HG02678 (cell line): ENCODE results near the gene CDK14.
"Not testable (repeated sequence)": the region's sequence is repeated elsewhere in the genome, so short reads cannot be mapped to it uniquely, and the experiment has no call there.

Experiments
- ATAC-seq: cut with Tn5 transposase; IDR thresholded peaks from one replicate; pipeline ENCODE4 v1.9.1; 2021; ENCODE audit warnings: mild to moderate bottlenecking, moderate library complexity; ENCODE audit not compliant: unreplicated experiment

The CDK14 gene

DNA sequence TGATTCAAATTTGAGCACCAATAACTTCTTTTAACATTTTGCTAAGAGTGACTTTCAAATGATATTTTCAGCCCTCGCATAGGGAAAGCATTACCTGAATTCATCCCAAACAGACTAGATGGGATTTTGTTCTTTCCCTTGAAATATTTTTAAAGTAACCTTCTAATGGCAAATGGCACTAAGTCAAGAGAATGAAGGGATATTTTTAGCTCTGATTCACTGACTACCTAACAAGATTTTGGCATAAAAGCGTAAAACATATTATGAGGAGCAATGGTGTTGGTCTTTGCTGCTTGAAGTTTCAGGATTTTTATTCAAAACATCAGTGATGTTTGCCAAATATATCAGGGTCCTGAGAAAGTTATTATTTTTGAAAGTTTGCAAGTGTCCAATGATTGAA, 290.3 kb downstream of the CDK14 start:
- ATAC-seq, result no peak

DNA sequence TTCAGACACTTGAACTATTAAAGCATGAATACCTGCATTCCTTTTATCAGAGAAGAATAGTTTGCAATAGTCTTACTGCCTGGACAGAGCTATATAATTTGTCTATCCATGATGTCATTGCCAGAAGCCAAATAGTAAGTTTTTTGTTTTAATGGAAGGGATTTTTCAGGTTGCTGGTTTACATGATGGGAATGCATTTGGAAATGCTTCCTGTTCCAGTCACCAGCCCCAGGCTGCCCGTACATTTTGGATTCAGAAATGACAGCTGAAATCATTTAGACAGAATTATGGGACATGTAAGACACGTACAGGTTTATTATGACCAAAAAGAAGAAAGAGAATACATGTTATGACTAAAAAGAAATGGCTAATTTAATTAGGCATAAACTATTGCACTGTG, 293.1 kb downstream of the CDK14 start:
- no peak for ATAC-seq

DNA sequence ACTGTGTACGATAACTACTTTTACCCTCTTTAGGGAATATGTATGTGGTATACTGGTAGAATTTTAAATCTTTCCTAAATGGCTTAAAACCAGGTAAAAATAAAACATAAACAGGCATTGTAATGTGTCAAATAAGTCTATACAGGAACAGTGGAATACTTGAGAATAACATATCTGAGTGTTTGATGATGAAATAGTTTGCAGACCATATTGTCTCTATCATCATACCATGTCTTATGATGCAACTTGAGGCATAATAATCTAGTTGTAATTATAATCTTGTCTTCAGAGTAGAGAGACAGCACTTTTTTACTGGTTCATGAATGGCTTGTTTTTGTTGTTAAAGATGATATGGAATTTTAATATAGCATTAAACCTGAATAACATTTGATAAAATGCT, 293.5 kb downstream of the CDK14 start:
- ATAC-seq, result no peak

DNA sequence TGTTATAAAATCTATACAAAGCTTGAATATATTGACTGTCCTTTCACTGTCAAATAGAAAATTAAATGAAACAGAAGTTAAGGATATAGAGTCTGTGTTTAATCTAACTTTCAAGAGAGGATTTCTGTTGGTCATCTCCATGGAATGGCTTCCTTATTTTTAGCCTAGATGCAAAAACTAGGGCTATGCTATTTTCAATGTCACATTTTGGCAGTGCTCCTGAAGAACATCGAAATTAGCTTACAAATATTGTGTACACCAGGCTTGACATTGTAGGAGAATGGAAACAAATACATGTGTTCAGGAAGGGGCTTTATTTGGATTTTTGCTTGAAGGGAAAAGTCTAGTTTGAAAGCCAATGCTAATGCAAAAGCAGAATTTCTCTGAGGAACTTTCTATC, 295.4 kb downstream of the CDK14 start:
- no peak for ATAC-seq

DNA sequence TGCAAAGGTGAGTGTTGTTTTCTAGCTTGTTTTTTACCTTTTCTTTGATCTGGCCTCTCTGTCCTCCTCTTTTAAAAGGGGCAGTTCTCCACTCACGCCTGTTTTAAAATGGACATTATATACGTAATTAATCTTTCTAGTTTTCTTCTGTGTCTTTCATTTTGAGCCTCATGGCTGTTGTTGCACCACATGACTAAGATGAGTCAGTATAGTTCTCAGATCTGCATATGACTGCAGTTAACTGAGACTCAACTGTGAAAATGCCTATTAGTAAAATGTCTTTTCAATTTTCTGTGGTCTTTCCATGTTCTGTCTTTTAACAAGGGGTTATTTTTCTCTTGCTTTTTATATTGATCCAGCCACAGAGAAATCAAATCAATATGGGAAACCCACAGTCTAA, 296.1 kb downstream of the CDK14 start:
- peak; percentile 76 for ATAC-seq

DNA sequence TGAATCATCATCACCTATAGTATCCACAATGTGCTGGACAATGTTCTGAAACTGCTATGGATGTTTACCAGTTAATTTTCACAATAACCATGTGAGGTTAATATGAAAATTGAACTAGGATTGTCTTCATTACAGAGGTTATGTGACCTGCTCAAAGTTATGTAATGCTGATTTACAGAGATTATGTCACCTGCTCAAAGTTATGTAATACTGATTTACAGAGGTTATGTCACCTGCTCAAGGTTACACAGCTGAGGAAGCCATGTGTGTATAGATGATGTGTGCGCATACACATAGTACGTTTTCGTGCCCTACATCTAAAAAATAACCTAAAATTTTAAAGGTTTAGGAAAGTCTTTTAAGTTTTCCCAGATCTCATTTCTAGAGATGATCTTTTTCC, 298.0 kb downstream of the CDK14 start:
- no peak for ATAC-seq

DNA sequence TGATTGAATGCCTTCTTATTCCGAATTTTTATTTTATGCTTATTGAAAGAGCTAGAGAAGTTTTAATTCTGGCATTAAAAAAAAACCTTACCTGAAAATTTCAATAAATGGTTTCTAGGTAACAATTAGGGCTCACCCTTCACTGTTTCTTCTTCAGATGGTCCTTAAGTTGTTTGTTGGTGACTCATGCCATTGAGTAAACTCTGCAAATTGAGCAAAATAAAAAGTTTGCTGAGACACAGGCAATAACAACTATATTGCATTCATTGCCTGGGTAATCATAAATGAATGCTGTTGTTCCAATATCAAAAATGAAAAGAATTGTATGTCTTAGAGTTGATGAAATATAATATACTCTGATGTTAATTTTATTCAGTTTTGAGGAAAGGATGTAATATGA, 300.3 kb downstream of the CDK14 start:
- no peak for ATAC-seq

DNA sequence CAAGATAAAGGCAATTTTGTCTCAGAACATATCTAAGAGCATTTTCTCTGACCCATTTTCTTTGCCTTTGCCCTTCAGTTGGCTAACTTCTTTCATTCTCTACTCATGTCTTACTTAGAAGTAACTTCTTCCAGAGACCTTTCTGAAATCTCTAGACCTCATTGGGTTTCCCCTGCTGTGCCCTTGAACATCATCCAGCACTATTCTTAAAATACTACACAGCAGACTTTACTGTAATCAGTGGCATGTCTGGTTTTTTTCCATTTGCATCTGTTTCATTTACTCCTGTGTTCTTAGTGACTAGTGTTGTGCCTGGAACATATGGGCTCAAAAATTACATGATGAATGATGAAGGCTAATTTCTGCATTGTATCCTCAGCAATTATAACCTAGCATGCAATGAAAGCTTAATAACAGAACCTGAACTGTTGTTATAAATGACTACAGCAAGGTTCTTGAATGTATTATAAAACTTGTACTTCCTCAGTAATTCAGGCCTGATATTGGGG, 301.9 kb downstream of the CDK14 start:
- ATAC-seq, result no peak

DNA sequence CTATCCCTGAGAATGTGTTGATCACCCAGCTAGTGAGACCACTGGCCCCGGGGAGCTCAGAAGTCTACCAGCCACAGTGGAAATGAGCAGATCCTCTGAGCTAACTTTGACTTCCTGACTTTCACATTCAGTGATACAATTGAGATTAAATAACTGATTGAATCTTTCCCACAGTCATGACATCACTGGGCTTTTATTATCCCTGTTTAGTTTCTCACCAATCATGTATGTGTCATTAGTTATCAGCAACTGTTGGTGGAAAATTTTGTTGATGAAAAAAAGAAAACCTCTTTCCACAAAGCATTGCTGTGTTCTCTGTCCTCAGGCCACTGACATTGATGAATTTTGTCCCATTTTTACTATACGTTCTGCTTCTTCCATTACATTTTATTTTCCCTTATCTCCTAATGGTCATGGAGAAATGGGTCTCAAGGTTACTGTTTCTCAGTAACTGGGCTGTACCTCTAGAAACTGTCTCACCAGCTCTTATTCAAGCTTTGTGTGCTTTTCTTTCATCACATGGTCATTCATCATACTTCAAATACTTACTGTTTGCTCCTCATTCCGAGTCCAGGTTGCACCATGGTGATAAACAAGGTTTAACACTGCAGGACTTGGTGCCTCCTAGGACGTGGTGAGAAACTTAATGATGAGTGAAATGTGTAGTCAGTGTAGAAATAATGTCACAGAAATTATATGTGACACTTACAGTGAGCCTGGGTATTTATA, 304.7 kb downstream of the CDK14 start:
- ATAC-seq, result no peak

DNA sequence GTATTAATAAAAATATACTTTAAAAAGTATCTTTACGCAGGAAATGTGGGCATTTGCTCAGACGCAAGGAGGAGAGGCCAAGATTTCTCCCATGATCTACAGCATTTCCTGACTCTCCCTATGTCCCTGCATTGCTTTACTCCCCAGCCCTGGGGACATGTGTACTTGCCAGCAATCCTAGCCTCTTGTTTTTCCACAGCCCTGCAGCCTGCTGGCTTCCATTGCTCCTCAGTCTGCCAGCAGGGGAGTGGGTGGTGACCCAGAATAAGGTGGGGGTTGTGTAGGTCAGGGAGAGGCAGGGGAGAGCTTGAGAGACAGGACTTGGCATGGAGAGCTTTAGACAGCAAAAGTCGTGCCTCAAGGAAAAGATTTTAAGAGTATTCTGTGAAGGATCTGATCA, 307.7 kb downstream of the CDK14 start:
- no peak for ATAC-seq

DNA sequence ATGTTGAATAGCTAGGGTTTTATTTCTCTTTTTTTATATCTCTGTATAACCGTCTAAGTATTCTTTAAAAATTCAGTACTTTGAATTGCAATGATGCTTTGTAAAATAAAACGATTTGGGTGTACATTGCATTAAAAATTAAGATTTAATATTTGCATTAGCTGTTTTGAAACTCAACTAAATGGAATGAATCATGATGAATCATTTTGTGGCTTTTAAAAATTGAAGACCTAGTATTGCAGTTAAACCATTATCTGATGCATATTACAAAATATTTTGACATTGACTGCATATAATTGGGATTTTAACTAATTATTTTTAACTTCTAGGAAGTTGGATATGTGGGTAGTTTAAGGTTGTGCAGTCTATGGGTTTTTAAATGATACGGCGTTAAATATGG, 314.0 kb downstream of the CDK14 start:
- ATAC-seq, result no peak

DNA sequence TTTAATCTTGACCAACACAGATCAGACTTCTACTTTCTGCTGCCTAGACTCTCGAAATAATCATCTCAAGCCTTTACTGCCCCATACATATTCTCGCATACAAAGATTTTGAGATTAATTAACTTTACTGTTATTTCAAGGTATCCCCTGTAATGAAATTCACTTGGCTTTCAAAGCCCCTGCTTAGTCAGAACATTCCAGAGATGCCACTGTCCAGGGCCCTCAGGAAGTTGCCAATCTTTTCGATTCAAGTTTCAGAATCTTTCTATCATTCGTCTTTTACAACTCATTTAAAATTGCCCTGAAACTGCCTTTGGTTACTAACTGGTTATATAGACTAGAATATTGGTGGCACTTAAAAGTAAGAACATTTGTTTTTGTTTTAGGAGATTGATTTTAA, 320.2 kb downstream of the CDK14 start:
- ATAC-seq, result no peak

DNA sequence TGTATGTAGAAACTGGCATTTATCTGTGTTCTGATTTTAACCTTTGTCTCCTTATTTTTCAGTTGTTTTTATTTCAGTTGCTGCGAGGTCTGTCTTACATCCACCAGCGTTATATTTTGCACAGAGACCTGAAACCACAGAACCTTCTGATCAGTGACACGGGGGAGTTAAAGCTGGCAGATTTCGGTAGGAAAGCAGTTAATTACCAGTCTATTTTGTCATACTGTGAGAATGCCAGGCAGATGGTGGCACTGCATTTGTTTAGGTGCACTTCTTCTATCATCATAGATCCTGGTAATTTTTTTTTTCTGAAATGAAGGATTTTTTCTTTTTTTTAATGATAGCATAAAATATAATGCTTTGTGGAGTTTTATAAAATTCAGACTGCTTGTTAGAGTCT, 321.4 kb downstream of the CDK14 start:
- ATAC-seq, result no peak

DNA sequence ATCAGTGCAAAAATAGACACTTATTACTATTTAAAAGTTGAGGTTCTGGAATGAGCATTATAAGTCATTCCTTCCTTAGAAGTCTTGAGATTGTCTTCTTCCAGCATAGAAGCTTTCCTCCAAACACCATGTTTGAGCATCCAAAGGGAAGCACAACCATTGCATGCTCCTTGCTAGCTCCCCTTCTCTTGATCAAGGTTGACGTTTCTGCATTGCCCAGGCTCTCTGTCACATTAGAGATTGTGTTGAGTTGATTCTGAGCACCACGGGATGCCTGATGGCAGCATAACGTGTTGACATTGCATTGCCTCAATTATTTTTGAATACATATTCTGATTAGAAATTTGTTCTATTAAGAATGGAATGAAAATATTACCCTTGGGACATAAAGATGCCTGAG, 322.2 kb downstream of the CDK14 start:
- no peak for ATAC-seq

DNA sequence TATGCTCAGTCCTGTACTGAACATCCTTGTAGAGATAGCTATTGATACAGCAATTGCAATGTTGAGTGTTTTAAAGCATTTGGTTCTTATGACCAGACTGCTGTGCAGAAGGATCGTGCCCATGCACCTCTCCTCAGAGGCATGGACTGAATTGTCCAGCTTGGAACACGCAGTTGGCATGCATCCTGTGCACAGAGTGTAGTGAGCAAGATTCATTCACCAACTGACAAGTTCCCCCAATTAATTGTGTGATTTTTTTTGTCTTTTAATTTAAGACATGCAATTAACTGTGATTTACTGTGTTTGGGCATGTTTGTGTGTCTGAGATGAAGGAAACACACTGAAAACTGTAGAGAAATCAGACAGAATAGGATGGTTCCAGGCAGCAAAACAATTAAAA, 323.7 kb downstream of the CDK14 start:
- no peak for ATAC-seq

DNA sequence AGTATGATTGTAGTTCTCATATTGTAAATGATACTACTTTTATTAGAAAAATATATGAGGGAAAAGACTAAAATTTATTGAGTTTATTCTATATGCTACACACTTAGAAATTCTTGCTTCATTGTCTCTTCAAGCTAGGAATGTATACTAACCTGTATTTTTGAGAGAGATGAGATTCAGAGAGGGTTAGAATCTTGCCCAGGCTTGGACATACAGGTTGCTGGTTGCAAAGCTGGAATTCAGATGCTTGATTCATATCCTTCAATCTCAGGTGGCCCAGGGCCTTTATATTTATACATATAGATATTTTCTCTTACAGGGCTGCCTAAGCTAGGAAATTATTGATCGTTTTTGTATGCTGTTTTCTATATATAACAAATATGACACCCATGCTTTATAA, 324.2 kb downstream of the CDK14 start:
- no peak for ATAC-seq

DNA sequence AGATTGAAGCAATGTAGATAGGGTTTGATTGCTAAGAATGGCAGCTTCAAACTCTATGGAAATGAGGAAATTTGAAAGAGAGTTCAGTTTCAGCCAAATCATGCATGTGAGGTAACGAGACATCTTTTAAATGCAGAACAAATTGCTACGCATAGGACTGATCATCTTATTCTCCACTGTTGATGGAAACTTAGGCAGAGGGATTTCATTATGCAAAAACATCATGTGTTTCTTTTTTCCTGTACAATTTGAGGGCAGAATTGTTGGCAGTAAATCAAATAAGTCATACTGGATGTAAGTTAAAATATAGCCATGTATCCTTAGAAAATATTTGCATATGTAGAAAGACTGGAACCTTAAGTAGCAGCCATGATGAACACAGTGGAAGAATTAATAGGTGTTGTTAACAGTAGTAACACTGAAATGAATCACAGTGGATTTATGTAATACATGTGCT, 327.4 kb downstream of the CDK14 start:
- ATAC-seq, result no peak

DNA sequence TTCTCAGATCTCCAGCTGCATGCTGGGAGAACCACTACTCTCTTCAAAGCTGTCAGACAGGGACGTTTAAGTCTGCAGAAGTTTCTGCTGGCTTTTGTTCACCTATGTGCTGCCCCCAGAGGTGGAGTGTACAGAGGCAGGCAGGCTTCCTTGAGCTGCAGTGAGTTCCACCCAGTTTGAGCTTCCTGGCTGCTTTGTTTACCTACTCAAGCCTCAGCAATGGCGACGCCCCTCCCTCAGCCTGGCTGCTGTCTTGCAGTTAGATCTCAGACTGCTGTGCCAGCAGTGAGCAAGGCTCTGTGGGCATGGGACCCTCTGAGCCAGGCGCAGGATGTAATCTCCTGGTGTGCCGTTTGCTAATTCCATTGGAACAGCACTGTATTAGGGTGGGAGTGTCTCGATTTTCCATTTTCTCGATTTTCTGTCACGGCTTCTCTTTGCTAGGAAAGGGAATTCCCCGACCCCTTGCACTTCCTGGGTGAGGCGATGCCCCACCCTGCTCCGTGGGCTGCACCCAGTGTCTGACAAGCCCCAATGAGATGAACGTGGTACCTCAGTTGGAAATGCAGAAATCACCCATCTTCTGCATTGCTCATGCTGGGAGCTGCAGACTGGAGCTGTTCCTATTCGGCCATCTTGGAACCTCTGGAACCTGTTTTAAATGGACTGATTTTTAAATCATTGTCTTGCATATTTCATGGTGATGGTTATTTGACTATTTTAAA, 332.7 kb downstream of the CDK14 start:
- not testable (repeated sequence) for ATAC-seq

DNA sequence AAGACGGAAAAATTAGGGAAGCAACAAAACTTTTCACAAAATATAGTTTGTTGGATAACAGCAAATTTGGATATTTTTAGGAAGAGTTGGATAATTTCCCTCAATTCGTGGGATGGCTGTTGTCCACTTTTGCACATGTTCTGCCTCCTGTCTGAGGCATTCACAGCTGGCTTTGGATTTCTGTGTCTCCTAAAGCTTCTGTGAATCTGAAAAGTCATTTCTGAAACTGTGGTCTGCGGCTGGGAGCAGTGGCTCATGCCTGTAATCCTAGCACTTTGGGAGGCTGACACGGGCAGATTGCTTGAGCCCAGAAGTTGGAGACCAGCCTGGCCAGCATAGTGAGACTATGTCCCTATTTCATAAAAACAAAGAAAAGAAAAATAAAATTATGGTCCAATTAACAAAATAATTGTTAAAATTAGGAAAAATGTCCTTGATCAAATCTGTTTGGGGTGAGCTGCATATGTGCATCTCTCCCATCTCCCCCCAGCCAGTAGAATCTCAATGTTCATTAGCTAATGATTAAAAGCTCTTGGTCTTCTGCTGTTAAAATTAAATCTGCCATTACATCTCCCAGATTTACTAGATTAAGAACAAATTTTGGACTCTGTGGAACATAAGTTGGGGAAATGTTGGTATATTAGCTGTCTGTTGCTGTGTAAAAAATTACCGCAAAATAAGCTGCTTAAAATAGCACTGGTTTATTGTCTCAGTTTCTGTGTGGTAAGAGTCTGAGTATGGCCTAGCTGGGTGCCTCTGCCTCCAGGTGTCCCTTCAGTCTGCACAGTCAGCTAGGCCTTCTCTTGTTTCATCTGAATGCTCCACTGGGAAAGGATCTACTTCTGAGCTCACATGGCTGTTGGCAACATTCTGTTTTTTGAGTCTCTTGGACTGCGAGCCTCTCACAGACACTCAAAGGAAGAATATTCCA, 336.1 kb downstream of the CDK14 start:
- ATAC-seq, result peak; percentile 97

DNA sequence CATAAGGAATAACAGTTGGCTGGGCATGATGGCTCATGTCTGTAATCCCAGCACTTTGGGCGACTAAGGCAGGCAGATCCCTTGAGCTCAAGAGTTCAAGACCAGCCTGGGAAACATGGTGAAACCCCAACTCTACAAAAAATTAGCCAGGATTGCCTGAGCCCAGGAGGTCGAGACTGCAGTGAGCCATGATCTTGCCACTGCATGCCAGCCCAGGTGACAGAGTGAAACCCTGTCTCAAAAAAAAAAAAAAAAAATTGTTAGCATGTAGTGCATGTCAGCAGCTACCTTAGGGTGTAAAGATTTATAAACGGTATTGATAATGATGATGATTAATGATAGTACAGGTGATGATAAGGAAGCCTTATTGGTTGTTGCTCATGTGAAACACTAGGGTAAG, 336.9 kb downstream of the CDK14 start:
- ATAC-seq, result no peak

DNA sequence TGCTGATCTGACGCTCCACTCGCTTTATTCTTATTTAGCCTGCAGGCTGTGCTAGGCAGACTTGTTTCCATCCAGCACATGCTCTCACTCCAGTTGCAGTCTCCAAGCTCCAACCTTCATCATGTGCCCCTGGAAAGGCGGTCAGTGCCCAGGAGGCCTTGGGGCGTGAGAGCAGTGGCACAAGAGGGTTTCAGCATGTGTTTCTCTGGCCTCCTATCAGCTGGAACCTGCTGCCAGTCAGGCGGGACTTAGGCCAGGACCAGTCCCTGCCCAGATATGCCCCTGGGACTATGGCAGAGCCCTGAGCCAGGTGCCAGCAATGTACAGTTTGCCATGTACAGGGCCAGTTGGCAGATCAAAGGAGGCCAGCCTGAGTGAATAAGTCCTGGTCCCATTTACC, 337.9 kb downstream of the CDK14 start:
- ATAC-seq, result no peak
